Left ventricle myocardium inferior (tissue), 1 donor: ENCODE data around the gene MYRIP. TPM values are rescaled to one million over a fixed set of nuclear protein-coding genes. Genes with fewer than 3 reads are reported as not detected.

ENCODE experiments used
- DNase-seq: peaks from one replicate; pipeline ENCODE4 v3.0.0-alpha.2; 2020
- H3K27ac ChIP-seq: fragments of 200-600 bp; replicated peaks from 2 replicates; pipeline ENCODE4 v1.8.0; 2021
- H3K27me3 ChIP-seq: fragments of 200-600 bp; 2 replicates; pipeline ENCODE4 v1.8.0; 2021; ENCODE audit warnings: low read depth
- H3K36me3 ChIP-seq: fragments of 200-600 bp; 2 replicates; pipeline ENCODE4 v1.8.0; 2021
- H3K4me1 ChIP-seq: fragments of 200-600 bp; 2 replicates; pipeline ENCODE4 v1.8.0; 2021
- H3K4me3 ChIP-seq: fragments of 200-600 bp; 2 replicates; pipeline ENCODE4 v1.8.0; 2021; ENCODE audit warnings: mild to moderate bottlenecking, moderate library complexity
- H3K9me3 ChIP-seq: fragments of 200-600 bp; replicated peaks from 2 replicates; pipeline ENCODE4 v1.8.0; 2021
- intact Hi-C: fragments of 100-400 bp; cut with micrococcal nuclease; formaldehyde crosslinking; loops from one replicate; pipeline ENCODE4 v1.11.0; 2022
- total RNA-seq: library from RNA; stranded (reverse); fragmentation: NEBNext Ultra II Directional; extraction: Animal tissue kit (Norgen Biotek cat#: 25700); gene quantifications from one replicate; pipeline ENCODE4 v1.2.1, GENCODE V29; 2021
- TF ChIP-seq, protein P1 (sequence below): fragments of 200-600 bp; IDR thresholded peaks from 2 replicates; pipeline ENCODE4 v1.8.0; 2021; ENCODE audit warnings: antibody characterized with exemption, mild to moderate bottlenecking, borderline replicate concordance
- donor health status: DM: no; HTN: yes; CAD: no; lungs with severe emphysema.

The MYRIP gene
- total RNA-seq, 1 donor from 2014 or later: 1.5 TPM

DNA sequence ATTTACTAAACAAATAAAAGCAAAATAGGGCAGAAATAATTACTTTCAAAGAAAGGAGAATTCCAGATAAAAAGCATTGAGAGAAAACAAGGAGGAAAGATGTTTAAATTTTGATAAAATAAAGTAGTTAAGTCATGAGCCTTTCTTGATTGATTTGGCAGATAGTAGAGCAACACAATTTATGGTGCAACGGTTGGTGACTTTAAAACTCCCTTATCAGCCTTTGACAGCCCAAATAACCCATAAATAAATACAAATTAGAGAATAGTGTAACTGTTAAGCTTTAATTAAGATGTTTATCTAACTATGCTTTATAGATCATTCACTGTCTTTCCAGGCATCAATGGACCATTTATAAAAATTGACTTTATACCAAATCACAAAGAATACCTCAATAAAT is 446.1 kb downstream of the MYRIP start:
- H3K36me3 ChIP-seq: no peaks in the 10 kb centered on the region
- H3K4me3 ChIP-seq: no peak overlapping the region
- H3K4me1 ChIP-seq: peaks cover 21% of the 10 kb centered on the region
- intact Hi-C loops: no loop called here
- H3K27ac ChIP-seq: no peak overlapping the region
- H3K9me3 ChIP-seq: no peaks in the 10 kb centered on the region
- no peak for DNase-seq
- TF ChIP-seq, protein P1, sequence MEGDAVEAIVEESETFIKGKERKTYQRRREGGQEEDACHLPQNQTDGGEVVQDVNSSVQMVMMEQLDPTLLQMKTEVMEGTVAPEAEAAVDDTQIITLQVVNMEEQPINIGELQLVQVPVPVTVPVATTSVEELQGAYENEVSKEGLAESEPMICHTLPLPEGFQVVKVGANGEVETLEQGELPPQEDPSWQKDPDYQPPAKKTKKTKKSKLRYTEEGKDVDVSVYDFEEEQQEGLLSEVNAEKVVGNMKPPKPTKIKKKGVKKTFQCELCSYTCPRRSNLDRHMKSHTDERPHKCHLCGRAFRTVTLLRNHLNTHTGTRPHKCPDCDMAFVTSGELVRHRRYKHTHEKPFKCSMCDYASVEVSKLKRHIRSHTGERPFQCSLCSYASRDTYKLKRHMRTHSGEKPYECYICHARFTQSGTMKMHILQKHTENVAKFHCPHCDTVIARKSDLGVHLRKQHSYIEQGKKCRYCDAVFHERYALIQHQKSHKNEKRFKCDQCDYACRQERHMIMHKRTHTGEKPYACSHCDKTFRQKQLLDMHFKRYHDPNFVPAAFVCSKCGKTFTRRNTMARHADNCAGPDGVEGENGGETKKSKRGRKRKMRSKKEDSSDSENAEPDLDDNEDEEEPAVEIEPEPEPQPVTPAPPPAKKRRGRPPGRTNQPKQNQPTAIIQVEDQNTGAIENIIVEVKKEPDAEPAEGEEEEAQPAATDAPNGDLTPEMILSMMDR: no peak
- no peaks in the 10 kb centered on the region for H3K27me3 ChIP-seq

DNA sequence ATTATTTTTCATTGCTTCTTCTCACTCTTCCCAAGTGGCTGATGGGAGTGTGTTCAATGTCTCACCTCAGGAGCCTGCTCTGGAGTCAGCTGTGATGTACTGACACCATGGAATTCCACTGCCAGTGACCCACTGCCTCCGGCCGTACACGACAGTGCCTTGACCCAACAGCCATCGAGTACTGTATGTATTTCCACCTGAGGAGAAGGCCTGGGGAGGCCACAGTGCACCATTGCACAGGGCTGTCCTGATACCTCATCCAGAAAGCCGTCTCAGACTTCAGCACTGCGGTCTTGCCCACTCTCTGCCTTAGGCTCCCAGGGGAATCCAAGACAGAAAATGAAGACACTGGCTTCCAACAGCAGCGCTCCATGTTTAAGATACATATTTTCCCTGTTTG is 448.7 kb downstream of the MYRIP start:
- no peaks in the 10 kb centered on the region for H3K36me3 ChIP-seq
- intact Hi-C loops: no loop called here
- peaks cover 19% of the 10 kb centered on the region for H3K4me1 ChIP-seq
- H3K27me3 ChIP-seq: no peaks in the 10 kb centered on the region
- TF ChIP-seq, protein P1: no peak
- H3K4me3 ChIP-seq: no peak overlapping the region
- H3K27ac ChIP-seq: no peak overlapping the region
- no peak for DNase-seq
- H3K9me3 ChIP-seq: no peaks in the 10 kb centered on the region

DNA sequence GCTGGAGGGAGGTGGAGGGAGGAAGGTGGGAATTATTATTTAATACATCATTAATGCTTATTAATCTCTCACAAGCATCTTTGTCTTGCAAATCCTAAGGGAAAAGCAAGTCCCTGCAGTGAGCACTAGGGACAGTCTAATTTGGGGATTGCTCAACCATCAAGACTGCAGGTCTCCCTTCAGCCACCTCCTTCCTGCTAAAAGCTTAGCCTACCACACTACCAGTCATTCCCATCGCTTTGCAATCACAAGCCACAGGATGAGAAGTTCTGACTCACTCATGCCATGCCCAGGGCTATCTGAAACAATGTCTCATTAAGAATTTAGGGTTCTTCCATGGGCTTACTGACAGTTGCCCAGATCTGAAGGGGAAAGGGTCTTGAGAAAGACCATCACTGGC is 449.1 kb downstream of the MYRIP start:
- intact Hi-C loops: no loop called here
- Histone ChIP-seq H3K27ac (no peak overlapping the region), H3K36me3 (no peaks in the 10 kb centered on the region), H3K4me3 (no peak overlapping the region), H3K9me3 (no peaks in the 10 kb centered on the region), H3K4me1 (peaks cover 19% of the 10 kb centered on the region), H3K27me3 (no peaks in the 10 kb centered on the region)
- TF ChIP-seq, protein P1: no peak
- DNase-seq: no peak

DNA sequence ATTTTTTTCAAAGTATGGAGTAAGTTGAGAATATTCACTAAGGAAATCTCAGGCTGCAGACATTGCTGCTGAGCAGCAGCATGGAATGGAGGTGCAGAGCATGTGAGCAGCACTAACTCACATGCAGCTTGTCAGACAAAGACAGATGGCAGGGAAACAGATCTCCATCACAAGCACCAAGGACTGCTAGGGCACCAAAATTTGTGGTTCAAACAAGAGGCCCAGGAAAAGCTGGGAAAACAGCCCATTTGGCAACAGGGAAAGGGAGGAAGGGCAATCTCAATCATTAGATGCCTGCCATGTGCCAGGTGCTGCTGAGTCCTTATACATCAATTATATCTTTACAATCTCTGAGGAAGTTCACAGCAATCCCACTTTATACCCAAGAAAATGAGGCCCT is 452.9 kb downstream of the MYRIP start:
- no peak overlapping the region for H3K4me3 ChIP-seq
- DNase-seq: no peak
- H3K27me3 ChIP-seq: no peaks in the 10 kb centered on the region
- TF ChIP-seq, protein P1: no peak
- H3K27ac ChIP-seq: no peak overlapping the region
- intact Hi-C loops: no loop called here
- H3K36me3 ChIP-seq: no peaks in the 10 kb centered on the region
- peaks cover 16% of the 10 kb centered on the region for H3K4me1 ChIP-seq
- no peaks in the 10 kb centered on the region for H3K9me3 ChIP-seq

DNA sequence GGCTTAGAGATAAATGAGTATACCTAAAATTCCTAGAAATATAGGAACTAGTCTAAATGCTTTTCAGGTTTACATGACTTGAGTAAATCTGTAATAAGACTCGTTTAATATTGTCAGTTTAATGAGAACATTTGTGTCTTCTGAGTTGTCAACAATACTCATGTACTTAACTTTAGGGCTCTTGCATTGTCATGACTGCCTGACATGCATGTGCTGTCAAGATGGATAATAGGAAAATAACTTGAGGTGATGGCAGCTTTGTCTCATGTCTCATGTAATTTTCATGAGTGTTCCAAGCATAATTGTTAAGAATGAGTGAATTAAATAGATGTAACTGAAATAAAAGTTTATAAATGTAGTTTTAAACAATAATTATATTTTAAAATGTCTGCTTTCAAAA is 455.0 kb downstream of the MYRIP start:
- no peak overlapping the region for H3K27ac ChIP-seq
- no peak overlapping the region for H3K4me3 ChIP-seq
- TF ChIP-seq, protein P1: no peak
- intact Hi-C loops: no loop called here
- no peaks in the 10 kb centered on the region for H3K9me3 ChIP-seq
- H3K36me3 ChIP-seq: no peaks in the 10 kb centered on the region
- no peak for DNase-seq
- H3K27me3 ChIP-seq: no peaks in the 10 kb centered on the region
- peaks cover 24% of the 10 kb centered on the region for H3K4me1 ChIP-seq

DNA sequence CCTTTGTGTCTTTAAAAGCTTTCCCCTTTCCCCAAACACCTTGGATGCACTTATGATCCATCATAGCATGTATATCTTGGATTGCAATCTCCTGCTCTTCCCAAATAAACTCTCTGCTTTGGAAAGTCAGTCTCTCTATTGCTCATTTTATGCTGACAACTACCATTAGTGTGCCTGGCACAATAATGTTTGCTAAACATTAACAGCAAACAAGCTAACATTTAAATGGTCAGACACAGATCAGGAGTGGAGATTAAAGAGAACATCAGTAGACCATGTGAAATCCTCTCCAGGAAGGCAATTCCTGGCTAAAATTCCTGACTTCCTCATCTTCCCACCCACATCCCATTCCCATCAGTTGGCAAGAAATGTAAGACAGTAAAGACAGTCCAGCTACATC is 455.8 kb downstream of the MYRIP start:
- no peaks in the 10 kb centered on the region for H3K27me3 ChIP-seq
- intact Hi-C loops: no loop called here
- H3K36me3 ChIP-seq: no peaks in the 10 kb centered on the region
- H3K4me1 ChIP-seq: peaks cover 24% of the 10 kb centered on the region
- H3K4me3 ChIP-seq: no peak overlapping the region
- TF ChIP-seq, protein P1: no peak
- DNase-seq: no peak
- H3K27ac ChIP-seq: no peak overlapping the region
- H3K9me3 ChIP-seq: peaks cover 6% of the 10 kb centered on the region
